Stimulated activated CD8-positive, alpha-beta memory T cell treated with anti-CD3 and anti-CD28 coated beads, Interleukin-15, amount 100 ng/mL, for 48 hours (primary cell): ENCODE data around the gene UQCR10.
"Not testable (repeated sequence)": the region's sequence is repeated elsewhere in the genome, so short reads cannot be mapped to it uniquely, and the experiment has no call there.

Experiments
- DNase-seq, 2 donors: peaks; one replicate each; pipeline ENCODE4 v3.0.0-alpha.2; 2020; ENCODE audit warnings: low read depth in 2 of 2

UQCR10 gene

GRCh38 chr22:29737251-29738117 is 29.7 kb upstream of the UQCR10 start:
- DNase-seq, result no peak

- no peak for DNase-seq
Observed at GRCh38 chr22:29738118-29738815, 28.9 kb upstream of the UQCR10 start.

- DNase-seq, result no peak
Observed at GRCh38 chr22:29739346-29739875, 27.8 kb upstream of the UQCR10 start.

- DNase-seq, result no peak
Observed at GRCh38 chr22:29740216-29740615, 27.0 kb upstream of the UQCR10 start.

GRCh38 chr22:29741926-29742325 is 25.2 kb upstream of the UQCR10 start:
- DNase-seq, result no peak

GRCh38 chr22:29742326-29742725 is 24.8 kb upstream of the UQCR10 start:
- DNase-seq, result no peak

GRCh38 chr22:29744902-29745301 is 22.3 kb upstream of the UQCR10 start:
- DNase-seq, result no peak

- DNase-seq, result no peak
Observed at GRCh38 chr22:29747832-29748231, 19.3 kb upstream of the UQCR10 start.

GRCh38 chr22:29748248-29748893 is 18.8 kb upstream of the UQCR10 start:
- DNase-seq, result no peak

- DNase-seq, result no peak
Observed at GRCh38 chr22:29750029-29750428, 17.1 kb upstream of the UQCR10 start.

- no peak for DNase-seq
Observed at GRCh38 chr22:29750559-29751538, 16.3 kb upstream of the UQCR10 start.

- no peak for DNase-seq
Observed at GRCh38 chr22:29751669-29752068, 15.5 kb upstream of the UQCR10 start.

GRCh38 chr22:29753808-29754657 is 13.1 kb upstream of the UQCR10 start:
- DNase-seq, result no peak

- not testable (repeated sequence) for DNase-seq
Observed at GRCh38 chr22:29754658-29755395, 12.3 kb upstream of the UQCR10 start.

GRCh38 chr22:29755889-29756288 is 11.3 kb upstream of the UQCR10 start:
- no peak for DNase-seq

GRCh38 chr22:29756341-29756740 is 10.8 kb upstream of the UQCR10 start:
- no peak for DNase-seq

- DNase-seq, result no peak
Observed at GRCh38 chr22:29757096-29757495, 10.1 kb upstream of the UQCR10 start.

- DNase-seq, result no peak
Observed at GRCh38 chr22:29758068-29758622, 9.0 kb upstream of the UQCR10 start.

- DNase-seq, result no peak
Observed at GRCh38 chr22:29758959-29759358, 8.2 kb upstream of the UQCR10 start.
